SIG-M5 treated with dmso at 0.1 percent for 504 hours (cell line): ENCODE measurements around the gene TTC12.

Experiments used
- DNase-seq: peaks from one replicate; lab custom pipeline; 2025; ENCODE audit not compliant: unreplicated experiment; lab: John Stamatoyannopoulos, UW

The TTC12 gene

GRCh38 chr11:113372309-113372708 lies 57.9 kb downstream of the TTC12 start:
- DNase-seq = no peak

- DNase-seq = no peak
Measured at GRCh38 chr11:113373306-113373705, 58.9 kb downstream of the TTC12 start.

- no peak for DNase-seq
Measured at GRCh38 chr11:113373981-113374560, 59.7 kb downstream of the TTC12 start.

- no peak for DNase-seq
Measured at GRCh38 chr11:113375402-113375801, 61.0 kb downstream of the TTC12 start.

GRCh38 chr11:113376156-113376555 lies 61.8 kb downstream of the TTC12 start:
- DNase-seq = peak; percentile 16

- DNase-seq = no peak
Measured at GRCh38 chr11:113377681-113378412, 63.5 kb downstream of the TTC12 start.

- DNase-seq = no peak
Measured at GRCh38 chr11:113378692-113379091, 64.3 kb downstream of the TTC12 start.

GRCh38 chr11:113382121-113382520 lies 67.7 kb downstream of the TTC12 start:
- no peak for DNase-seq

GRCh38 chr11:113384551-113384950 lies 70.2 kb downstream of the TTC12 start:
- DNase-seq = peak; percentile 18

- DNase-seq = no peak
Measured at GRCh38 chr11:113385749-113386148, 71.4 kb downstream of the TTC12 start.

- no peak for DNase-seq
Measured at GRCh38 chr11:113386866-113387265, 72.5 kb downstream of the TTC12 start.

- no peak for DNase-seq
Measured at GRCh38 chr11:113387605-113388211, 73.3 kb downstream of the TTC12 start, which contains the start of gene ANKK1. ANKK1 (plus strand) TSS chr11:113387779; CDS start chr11:113387885, 106 bp downstream.

- DNase-seq = no peak
Measured at GRCh38 chr11:113389272-113389671, 74.9 kb downstream of the TTC12 start.

- no peak for DNase-seq
Measured at GRCh38 chr11:113392236-113392921, 78.0 kb downstream of the TTC12 start.

GRCh38 chr11:113393501-113393985 lies 79.2 kb downstream of the TTC12 start:
- no peak for DNase-seq

GRCh38 chr11:113394919-113395318 lies 80.5 kb downstream of the TTC12 start:
- DNase-seq = no peak

GRCh38 chr11:113395782-113396336 lies 81.5 kb downstream of the TTC12 start:
- no peak for DNase-seq

- DNase-seq = no peak
Measured at GRCh38 chr11:113396690-113397089, 82.3 kb downstream of the TTC12 start.

- DNase-seq = no peak
Measured at GRCh38 chr11:113397212-113397611, 82.8 kb downstream of the TTC12 start.

GRCh38 chr11:113397821-113398220 lies 83.4 kb downstream of the TTC12 start:
- no peak for DNase-seq
